ENCODE measurements around the gene SSX2IP. TPM values are rescaled to one million over a fixed set of nuclear protein-coding genes. Genes with fewer than 3 reads are reported as not detected.
A peak's percentile ranks its signal among the peaks of the same experiment; 100 is the strongest.

Gene SSX2IP
- total and polyA plus RNA-seq, 2 experiments from 2014 or later, result 23.2 to 28.4 TPM

DNA sequence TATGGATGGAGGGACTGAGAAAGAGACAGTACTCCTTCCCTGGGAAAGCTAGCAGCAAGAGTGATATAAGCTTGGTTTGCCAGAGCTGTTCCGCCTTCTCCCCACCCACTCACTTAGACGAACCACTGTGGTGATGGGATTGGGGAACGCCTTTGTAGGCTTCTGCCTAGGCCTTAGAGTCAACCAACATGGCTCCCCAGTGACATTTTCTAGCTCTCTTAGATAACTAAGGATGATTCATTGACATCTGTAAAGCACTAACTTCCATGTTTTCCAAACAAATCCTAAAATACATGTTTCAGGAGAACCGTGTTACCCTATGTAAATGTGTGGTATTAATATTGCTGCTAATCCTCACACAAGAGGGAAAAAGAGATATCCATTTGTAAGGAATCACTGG, 21.6 kb upstream of the SSX2IP start (continued):
- TF ChIP-seq, protein P1, sequence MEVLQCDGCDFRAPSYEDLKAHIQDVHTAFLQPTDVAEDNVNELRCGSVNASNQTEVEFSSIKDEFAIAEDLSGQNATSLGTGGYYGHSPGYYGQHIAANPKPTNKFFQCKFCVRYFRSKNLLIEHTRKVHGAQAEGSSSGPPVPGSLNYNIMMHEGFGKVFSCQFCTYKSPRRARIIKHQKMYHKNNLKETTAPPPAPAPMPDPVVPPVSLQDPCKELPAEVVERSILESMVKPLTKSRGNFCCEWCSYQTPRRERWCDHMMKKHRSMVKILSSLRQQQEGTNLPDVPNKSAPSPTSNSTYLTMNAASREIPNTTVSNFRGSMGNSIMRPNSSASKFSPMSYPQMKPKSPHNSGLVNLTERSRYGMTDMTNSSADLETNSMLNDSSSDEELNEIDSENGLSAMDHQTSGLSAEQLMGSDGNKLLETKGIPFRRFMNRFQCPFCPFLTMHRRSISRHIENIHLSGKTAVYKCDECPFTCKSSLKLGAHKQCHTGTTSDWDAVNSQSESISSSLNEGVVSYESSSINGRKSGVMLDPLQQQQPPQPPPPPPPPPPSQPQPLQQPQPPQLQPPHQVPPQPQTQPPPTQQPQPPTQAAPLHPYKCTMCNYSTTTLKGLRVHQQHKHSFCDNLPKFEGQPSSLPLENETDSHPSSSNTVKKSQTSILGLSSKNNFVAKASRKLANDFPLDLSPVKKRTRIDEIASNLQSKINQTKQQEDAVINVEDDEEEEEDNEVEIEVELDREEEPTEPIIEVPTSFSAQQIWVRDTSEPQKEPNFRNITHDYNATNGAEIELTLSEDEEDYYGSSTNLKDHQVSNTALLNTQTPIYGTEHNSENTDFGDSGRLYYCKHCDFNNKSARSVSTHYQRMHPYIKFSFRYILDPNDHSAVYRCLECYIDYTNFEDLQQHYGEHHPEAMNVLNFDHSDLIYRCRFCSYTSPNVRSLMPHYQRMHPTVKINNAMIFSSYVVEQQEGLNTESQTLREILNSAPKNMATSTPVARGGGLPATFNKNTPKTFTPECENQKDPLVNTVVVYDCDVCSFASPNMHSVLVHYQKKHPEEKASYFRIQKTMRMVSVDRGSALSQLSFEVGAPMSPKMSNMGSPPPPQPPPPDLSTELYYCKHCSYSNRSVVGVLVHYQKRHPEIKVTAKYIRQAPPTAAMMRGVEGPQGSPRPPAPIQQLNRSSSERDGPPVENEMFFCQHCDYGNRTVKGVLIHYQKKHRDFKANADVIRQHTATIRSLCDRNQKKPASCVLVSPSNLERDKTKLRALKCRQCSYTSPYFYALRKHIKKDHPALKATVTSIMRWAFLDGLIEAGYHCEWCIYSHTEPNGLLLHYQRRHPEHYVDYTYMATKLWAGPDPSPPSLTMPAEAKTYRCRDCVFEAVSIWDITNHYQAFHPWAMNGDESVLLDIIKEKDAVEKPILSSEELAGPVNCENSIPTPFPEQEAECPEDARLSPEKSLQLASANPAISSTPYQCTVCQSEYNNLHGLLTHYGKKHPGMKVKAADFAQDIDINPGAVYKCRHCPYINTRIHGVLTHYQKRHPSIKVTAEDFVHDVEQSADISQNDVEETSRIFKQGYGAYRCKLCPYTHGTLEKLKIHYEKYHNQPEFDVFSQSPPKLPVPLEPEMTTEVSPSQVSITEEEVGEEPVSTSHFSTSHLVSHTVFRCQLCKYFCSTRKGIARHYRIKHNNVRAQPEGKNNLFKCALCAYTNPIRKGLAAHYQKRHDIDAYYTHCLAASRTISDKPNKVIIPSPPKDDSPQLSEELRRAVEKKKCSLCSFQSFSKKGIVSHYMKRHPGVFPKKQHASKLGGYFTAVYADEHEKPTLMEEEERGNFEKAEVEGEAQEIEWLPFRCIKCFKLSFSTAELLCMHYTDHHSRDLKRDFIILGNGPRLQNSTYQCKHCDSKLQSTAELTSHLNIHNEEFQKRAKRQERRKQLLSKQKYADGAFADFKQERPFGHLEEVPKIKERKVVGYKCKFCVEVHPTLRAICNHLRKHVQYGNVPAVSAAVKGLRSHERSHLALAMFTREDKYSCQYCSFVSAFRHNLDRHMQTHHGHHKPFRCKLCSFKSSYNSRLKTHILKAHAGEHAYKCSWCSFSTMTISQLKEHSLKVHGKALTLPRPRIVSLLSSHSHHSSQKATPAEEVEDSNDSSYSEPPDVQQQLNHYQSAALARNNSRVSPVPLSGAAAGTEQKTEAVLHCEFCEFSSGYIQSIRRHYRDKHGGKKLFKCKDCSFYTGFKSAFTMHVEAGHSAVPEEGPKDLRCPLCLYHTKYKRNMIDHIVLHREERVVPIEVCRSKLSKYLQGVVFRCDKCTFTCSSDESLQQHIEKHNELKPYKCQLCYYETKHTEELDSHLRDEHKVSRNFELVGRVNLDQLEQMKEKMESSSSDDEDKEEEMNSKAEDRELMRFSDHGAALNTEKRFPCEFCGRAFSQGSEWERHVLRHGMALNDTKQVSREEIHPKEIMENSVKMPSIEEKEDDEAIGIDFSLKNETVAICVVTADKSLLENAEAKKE (CRISPR knock-in tag; IDR thresholded peaks at IDR 0.05), result no peak
- TF ChIP-seq ZNF114 (CRISPR knock-in tag; IDR thresholded peaks at IDR 0.05), result no peak
- TF ChIP-seq, protein P2, sequence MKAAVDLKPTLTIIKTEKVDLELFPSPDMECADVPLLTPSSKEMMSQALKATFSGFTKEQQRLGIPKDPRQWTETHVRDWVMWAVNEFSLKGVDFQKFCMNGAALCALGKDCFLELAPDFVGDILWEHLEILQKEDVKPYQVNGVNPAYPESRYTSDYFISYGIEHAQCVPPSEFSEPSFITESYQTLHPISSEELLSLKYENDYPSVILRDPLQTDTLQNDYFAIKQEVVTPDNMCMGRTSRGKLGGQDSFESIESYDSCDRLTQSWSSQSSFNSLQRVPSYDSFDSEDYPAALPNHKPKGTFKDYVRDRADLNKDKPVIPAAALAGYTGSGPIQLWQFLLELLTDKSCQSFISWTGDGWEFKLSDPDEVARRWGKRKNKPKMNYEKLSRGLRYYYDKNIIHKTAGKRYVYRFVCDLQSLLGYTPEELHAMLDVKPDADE (IDR thresholded peaks at IDR 0.05), result no peak

DNA sequence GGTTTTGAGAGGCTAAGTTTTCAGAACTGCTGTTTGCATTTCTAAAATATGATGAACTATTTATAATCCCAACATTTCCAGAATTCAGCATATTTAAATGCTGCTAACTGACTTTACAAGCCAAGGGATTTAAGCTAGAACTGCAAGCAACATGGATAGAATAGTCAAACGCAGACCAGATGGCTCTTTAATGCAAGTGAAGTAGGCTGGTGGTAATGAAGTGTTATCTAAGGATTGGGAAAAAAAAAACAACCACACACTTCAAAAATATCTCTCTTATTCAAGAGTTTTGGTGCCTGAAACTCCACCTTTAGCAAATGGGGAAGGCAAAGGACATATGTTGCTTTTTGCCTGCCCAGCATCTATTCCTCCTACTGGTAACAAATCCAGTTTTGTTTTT, 20.9 kb upstream of the SSX2IP start:
- ATAC-seq (no peak), DNase-seq (ENCODE audit: low spot score) (no peak)
- H3K4me3 ChIP-seq, result no peak overlapping the region
- no peaks in the 10 kb centered on the region for H3F3A ChIP-seq (replicated peaks; ENCODE audit: low read depth)
- H3K27me3 Mint-ChIP-seq (ENCODE audit: insufficient read depth, low read depth, poor library complexity), result peaks cover 2% of the 10 kb centered on the region
- no peaks in the 10 kb centered on the region for H3K36me3 Mint-ChIP-seq (ENCODE audit: low read depth)
- H3K27ac Mint-ChIP-seq, result no peak overlapping the region
- H3K4me1 Mint-ChIP-seq, result peaks cover 14% of the 10 kb centered on the region
- peak overlapping the region; percentile 18; the same call in 1 of the 2 replicates for H2AFZ ChIP-seq
- H3K9me2 ChIP-seq (ENCODE audit: insufficient read depth), result peaks cover 19% of the 10 kb centered on the region
- no peak overlapping the region for H3K27ac ChIP-seq (ENCODE audit: low read depth)
- no peaks in the 10 kb centered on the region for H3K9me3 Mint-ChIP-seq
- no peaks in the 10 kb centered on the region for H4K20me1 ChIP-seq (replicated peaks; ENCODE audit: insufficient read depth)
- H3K4me2 ChIP-seq, result no peak overlapping the region
- no peak overlapping the region for H3K4me3 Mint-ChIP-seq
- no peaks in the 10 kb centered on the region for H3K79me2 ChIP-seq (replicated peaks; ENCODE audit: insufficient read depth)
- H3K4me1 ChIP-seq (ENCODE audit: insufficient read depth), result peaks cover 10% of the 10 kb centered on the region; the same call in 1 of the 2 replicates
- no peaks in the 10 kb centered on the region for H3K36me3 ChIP-seq (ENCODE audit: insufficient read depth)
- H3K27me3 ChIP-seq (ENCODE audit: insufficient read depth), result no peaks in the 10 kb centered on the region
- TF ChIP-seq ZNF331 (CRISPR knock-in tag; IDR thresholded peaks at IDR 0.05; ENCODE audit: low read depth) (no peak), POLR2AphosphoS5 (IDR thresholded peaks at IDR 0.05; ENCODE audit: low read depth) (no peak), CREB1 (CRISPR knock-in tag; IDR thresholded peaks at IDR 0.05; ENCODE audit: low read depth) (no peak)
- TF ChIP-seq, protein P1 (CRISPR knock-in tag; IDR thresholded peaks at IDR 0.05), result no peak
- TF ChIP-seq, protein P3, sequence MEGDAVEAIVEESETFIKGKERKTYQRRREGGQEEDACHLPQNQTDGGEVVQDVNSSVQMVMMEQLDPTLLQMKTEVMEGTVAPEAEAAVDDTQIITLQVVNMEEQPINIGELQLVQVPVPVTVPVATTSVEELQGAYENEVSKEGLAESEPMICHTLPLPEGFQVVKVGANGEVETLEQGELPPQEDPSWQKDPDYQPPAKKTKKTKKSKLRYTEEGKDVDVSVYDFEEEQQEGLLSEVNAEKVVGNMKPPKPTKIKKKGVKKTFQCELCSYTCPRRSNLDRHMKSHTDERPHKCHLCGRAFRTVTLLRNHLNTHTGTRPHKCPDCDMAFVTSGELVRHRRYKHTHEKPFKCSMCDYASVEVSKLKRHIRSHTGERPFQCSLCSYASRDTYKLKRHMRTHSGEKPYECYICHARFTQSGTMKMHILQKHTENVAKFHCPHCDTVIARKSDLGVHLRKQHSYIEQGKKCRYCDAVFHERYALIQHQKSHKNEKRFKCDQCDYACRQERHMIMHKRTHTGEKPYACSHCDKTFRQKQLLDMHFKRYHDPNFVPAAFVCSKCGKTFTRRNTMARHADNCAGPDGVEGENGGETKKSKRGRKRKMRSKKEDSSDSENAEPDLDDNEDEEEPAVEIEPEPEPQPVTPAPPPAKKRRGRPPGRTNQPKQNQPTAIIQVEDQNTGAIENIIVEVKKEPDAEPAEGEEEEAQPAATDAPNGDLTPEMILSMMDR (conservative IDR thresholded peaks at IDR 0.05; ENCODE audit: low read depth in 2 of 2), result no peak
